ENCODE results near the gene DSCAM.

DSCAM gene

DNA sequence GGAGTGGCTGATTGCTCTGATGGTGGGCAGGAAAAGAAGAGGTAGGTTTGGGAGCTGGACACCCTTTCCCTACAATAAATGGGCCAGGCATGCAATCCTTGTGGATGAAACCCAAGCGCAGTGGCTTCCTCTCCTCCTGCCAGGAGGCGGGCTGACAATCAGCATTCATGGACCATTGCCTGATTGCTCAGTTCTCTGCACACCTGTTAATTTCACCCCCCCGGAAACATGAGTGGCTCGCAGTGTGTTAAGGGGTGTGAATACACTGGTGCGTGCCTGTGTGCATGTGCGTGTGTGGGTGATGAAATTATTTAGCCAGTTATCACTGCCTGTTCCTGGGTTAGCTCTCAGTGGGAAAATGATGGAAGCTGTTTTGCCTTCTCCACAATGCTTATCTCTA is 669.0 kb downstream of the DSCAM start:
- no peak overlapping the region for H3K27ac ChIP-seq
- TF ChIP-seq, protein P1, sequence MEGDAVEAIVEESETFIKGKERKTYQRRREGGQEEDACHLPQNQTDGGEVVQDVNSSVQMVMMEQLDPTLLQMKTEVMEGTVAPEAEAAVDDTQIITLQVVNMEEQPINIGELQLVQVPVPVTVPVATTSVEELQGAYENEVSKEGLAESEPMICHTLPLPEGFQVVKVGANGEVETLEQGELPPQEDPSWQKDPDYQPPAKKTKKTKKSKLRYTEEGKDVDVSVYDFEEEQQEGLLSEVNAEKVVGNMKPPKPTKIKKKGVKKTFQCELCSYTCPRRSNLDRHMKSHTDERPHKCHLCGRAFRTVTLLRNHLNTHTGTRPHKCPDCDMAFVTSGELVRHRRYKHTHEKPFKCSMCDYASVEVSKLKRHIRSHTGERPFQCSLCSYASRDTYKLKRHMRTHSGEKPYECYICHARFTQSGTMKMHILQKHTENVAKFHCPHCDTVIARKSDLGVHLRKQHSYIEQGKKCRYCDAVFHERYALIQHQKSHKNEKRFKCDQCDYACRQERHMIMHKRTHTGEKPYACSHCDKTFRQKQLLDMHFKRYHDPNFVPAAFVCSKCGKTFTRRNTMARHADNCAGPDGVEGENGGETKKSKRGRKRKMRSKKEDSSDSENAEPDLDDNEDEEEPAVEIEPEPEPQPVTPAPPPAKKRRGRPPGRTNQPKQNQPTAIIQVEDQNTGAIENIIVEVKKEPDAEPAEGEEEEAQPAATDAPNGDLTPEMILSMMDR (conservative IDR thresholded peaks at IDR 0.05), result no peak

GRCh38 chr21:40176724-40177123 is 670.2 kb downstream of the DSCAM start:
- TF ChIP-seq, protein P1 (conservative IDR thresholded peaks at IDR 0.05), result no peak

GRCh38 chr21:40173816-40174215 is 673.1 kb downstream of the DSCAM start:
- TF ChIP-seq, protein P1 (conservative IDR thresholded peaks at IDR 0.05), result no peak
- H3K27ac ChIP-seq, result no peak overlapping the region

More at GRCh38 chr21:40176724-40177123, 670.2 kb downstream of the DSCAM start:
- no peak overlapping the region for H3K27ac ChIP-seq

- no peak overlapping the region for H3K27ac ChIP-seq
- TF ChIP-seq, protein P1 (conservative IDR thresholded peaks at IDR 0.05), result no peak
Observed at GRCh38 chr21:40169971-40170370, 677.0 kb downstream of the DSCAM start.

DNA sequence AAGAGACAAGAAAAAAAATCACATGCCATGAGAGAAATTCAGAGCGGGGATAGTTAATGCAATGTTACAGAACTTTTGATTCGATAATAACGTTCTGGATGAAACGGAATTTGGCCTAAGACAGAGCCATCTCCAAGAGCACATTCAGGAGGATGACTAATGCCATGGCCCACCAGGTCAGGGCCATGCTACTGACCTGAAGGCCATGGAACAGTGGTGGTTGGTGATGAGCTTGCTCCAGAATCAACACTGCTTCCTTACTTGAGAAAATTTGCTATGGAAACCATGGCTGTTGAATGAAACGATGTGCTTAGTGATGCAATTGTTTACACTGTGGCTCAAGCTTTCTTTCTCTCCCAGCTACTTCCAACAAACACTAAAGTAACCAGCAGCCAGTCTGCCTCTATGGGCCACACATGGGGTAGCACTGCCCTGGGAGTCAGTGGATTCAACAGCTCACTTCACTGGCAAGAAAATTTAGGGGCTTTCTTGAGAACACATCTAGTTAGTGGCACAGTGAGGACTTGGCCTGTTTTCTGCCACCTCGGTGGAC is 680.6 kb downstream of the DSCAM start:
- H3K27ac ChIP-seq, result no peak overlapping the region
- TF ChIP-seq, protein P1 (conservative IDR thresholded peaks at IDR 0.05), result no peak

DNA sequence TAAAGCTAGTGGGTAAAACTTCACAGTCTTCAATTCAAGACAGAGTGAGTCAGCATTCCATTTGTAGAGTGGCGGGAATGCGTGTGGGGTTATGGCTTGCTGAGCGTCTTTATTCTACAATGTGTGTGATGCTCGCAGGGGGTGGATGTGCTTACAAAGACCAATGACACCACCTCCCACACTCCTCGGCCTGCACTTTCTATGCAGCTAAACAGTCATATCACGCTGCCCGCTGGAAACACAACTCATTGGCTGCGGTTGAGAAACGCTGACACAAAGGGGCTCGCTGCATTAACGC is 681.2 kb downstream of the DSCAM start:
- TF ChIP-seq, protein P1 (conservative IDR thresholded peaks at IDR 0.05), result no peak

GRCh38 chr21:40164905-40165772 is 681.8 kb downstream of the DSCAM start:
- H3K27ac ChIP-seq, result no peak overlapping the region
- TF ChIP-seq, protein P1 (conservative IDR thresholded peaks at IDR 0.05), result no peak

More for the DNA sequence above, 681.2 kb downstream of the DSCAM start:
- H3K27ac ChIP-seq, result no peak overlapping the region

Measured in VCaP (cell line).